Trophoblast cell (in vitro differentiated cells and primary cell): ENCODE results near the gene PPP1R12C.

ENCODE experiments used
- DNase-seq, 2 donors: peaks; one replicate each; pipeline ENCODE4 v3.0.0-alpha.2; 2016
- H2AFZ ChIP-seq: 2 replicates; pipeline ENCODE4 v1.6.1; 2013; ENCODE audit warnings: low read length, moderate library complexity, mild to moderate bottlenecking; ENCODE audit not compliant: insufficient read depth, poor library complexity
- H2AK5ac ChIP-seq: 2 replicates; pipeline ENCODE4 v1.6.1; 2013; ENCODE audit warnings: mild to moderate bottlenecking, low read length
- H2BK120ac ChIP-seq: 2 replicates; pipeline ENCODE4 v1.6.1; 2013; ENCODE audit warnings: low read length, mild to moderate bottlenecking, moderate library complexity; ENCODE audit not compliant: insufficient read depth, poor library complexity
- H2BK12ac ChIP-seq: 2 replicates; pipeline ENCODE4 v1.6.1; 2013; ENCODE audit warnings: mild to moderate bottlenecking, low read length, moderate library complexity
- H2BK5ac ChIP-seq: 2 replicates; pipeline ENCODE4 v1.6.1; 2013; ENCODE audit warnings: low read length, low read depth, moderate library complexity, mild to moderate bottlenecking; ENCODE audit not compliant: poor library complexity
- H3K14ac ChIP-seq: 2 replicates; pipeline ENCODE4 v1.6.1; 2013; ENCODE audit warnings: mild to moderate bottlenecking, low read length
- H3K18ac ChIP-seq: 2 replicates; pipeline ENCODE4 v1.6.1; 2013; ENCODE audit warnings: mild to moderate bottlenecking, low read length
- H3K23ac ChIP-seq: 2 replicates; pipeline ENCODE4 v1.6.1; 2013; ENCODE audit warnings: low read length
- H3K27ac ChIP-seq: 2 replicates; pipeline ENCODE4 v1.5.1; 2013; ENCODE audit warnings: low read depth, mild to moderate bottlenecking, inconsistent platforms, low read length, moderate library complexity
- H3K27me3 ChIP-seq: 2 replicates; pipeline ENCODE4 v1.6.1; 2013; ENCODE audit warnings: inconsistent platforms, mild to moderate bottlenecking, low read length, moderate library complexity; ENCODE audit not compliant: insufficient read depth
- H3K36me3 ChIP-seq, 2 experiments: 1 replicate in 1 of 2; 2 replicates in 1 of 2; pipeline ENCODE4 v1.6.1; 2013; ENCODE audit warnings: low read length in 2 of 2, mild to moderate bottlenecking in 2 of 2, moderate library complexity in 1 of 2; ENCODE audit not compliant: insufficient read depth in 2 of 2, control insufficient read depth in 1 of 2
- H3K4ac ChIP-seq: 2 replicates; pipeline ENCODE4 v1.6.1; 2013; ENCODE audit warnings: low read depth, mild to moderate bottlenecking, low read length, moderate library complexity
- H3K4me1 ChIP-seq, 2 experiments: 1 replicate in 1 of 2; 2 replicates in 1 of 2; pipeline ENCODE4 v1.6.1; 2013; ENCODE audit warnings: low read length in 2 of 2, mild to moderate bottlenecking in 2 of 2, moderate library complexity in 1 of 2; ENCODE audit not compliant: insufficient read depth in 2 of 2, control insufficient read depth in 1 of 2
- H3K4me2 ChIP-seq: 2 replicates; pipeline ENCODE4 v1.6.1; 2013; ENCODE audit warnings: inconsistent platforms, mild to moderate bottlenecking, low read length, moderate library complexity
- H3K4me3 ChIP-seq: 2 replicates; pipeline ENCODE4 v1.5.1; 2013; ENCODE audit warnings: mild to moderate bottlenecking, low read depth, low read length, inconsistent platforms
- H3K79me1 ChIP-seq: one replicate; pipeline ENCODE4 v1.6.1; 2013; ENCODE audit warnings: low read length
- H3K79me2 ChIP-seq: 2 replicates; pipeline ENCODE4 v1.6.1; 2013; ENCODE audit warnings: low read length, mild to moderate bottlenecking; ENCODE audit not compliant: control insufficient read depth, insufficient read depth, poor library complexity
- H3K9ac ChIP-seq: 2 replicates; pipeline ENCODE4 v1.6.1; 2013; ENCODE audit warnings: mild to moderate bottlenecking, low read length
- H3K9me3 ChIP-seq: 2 replicates; pipeline ENCODE4 v1.6.1; 2013; ENCODE audit warnings: low read depth, mild to moderate bottlenecking, control low read depth, inconsistent platforms, low read length; ENCODE audit not compliant: insufficient read depth
- H4K12ac ChIP-seq: 2 replicates; pipeline ENCODE4 v1.6.1; 2013; ENCODE audit warnings: low read depth, mild to moderate bottlenecking, low read length, moderate library complexity
- H4K8ac ChIP-seq: 2 replicates; pipeline ENCODE4 v1.6.1; 2013; ENCODE audit warnings: low read depth, mild to moderate bottlenecking, low read length, moderate library complexity
- H4K91ac ChIP-seq: one replicate; pipeline ENCODE4 v1.6.1; 2013; ENCODE audit warnings: low read depth, mild to moderate bottlenecking, low read length, moderate library complexity
- WGBS: extraction: QIAGEN DNeasy Blood & Tissue Kit; methylation state at CpG from one replicate; pipeline ENCODE4 v1.1.7; 2013; ENCODE audit warnings: missing lambda C conversion rate; ENCODE audit not compliant: insufficient read length, insufficient coverage; ENCODE audit errors: extremely low coverage; 5-methylcytosine and 5-hydroxymethylcytosine counted together

PPP1R12C gene

GRCh38 chr19:55132453-55133129 is 15.2 kb upstream of the PPP1R12C start:
- no peak overlapping the region for H4K8ac ChIP-seq
- WGBS = no CpG with 5 or more reads among the region's 14 CpGs
- H3K27me3 ChIP-seq = no peaks in the 10 kb centered on the region
- no peaks in the 10 kb centered on the region for H3K36me3 ChIP-seq
- H3K9me3 ChIP-seq = no peaks in the 10 kb centered on the region
- H2BK12ac ChIP-seq = no peak overlapping the region
- no peak overlapping the region for H4K12ac ChIP-seq
- H2AFZ ChIP-seq = no peak overlapping the region
- no peak overlapping the region for H3K4me3 ChIP-seq
- H3K4me2 ChIP-seq = no peak overlapping the region
- peak; percentile 43 to 70 for DNase-seq
- no peak overlapping the region for H2AK5ac ChIP-seq
- H3K4me1 ChIP-seq = peaks cover 0 to 7% of the 10 kb centered on the region in 2 experiments
- H4K91ac ChIP-seq = no peak overlapping the region
- no peaks in the 10 kb centered on the region for H3K79me1 ChIP-seq
- no peak overlapping the region for H3K27ac ChIP-seq
- H3K9ac ChIP-seq = no peak overlapping the region
- no peaks in the 10 kb centered on the region for H3K79me2 ChIP-seq
- no peak overlapping the region for H2BK120ac ChIP-seq
- no peak overlapping the region for H3K4ac ChIP-seq
- no peak overlapping the region for H3K14ac ChIP-seq
- H3K23ac ChIP-seq = no peak overlapping the region
- H2BK5ac ChIP-seq = no peak overlapping the region
- no peak overlapping the region for H3K18ac ChIP-seq

GRCh38 chr19:55131421-55131820 is 14.0 kb upstream of the PPP1R12C start:
- H3K79me1 ChIP-seq = no peaks in the 10 kb centered on the region
- H3K18ac ChIP-seq = no peak overlapping the region
- no peak overlapping the region for H3K23ac ChIP-seq
- no peak overlapping the region for H2BK5ac ChIP-seq
- H2AK5ac ChIP-seq = no peak overlapping the region
- no peaks in the 10 kb centered on the region for H3K36me3 ChIP-seq
- H3K4me2 ChIP-seq = no peak overlapping the region
- H3K4ac ChIP-seq = no peak overlapping the region
- no peaks in the 10 kb centered on the region for H3K27me3 ChIP-seq
- H2BK120ac ChIP-seq = no peak overlapping the region
- H3K9ac ChIP-seq = no peak overlapping the region
- no peak overlapping the region for H3K27ac ChIP-seq
- peaks cover 0 to 7% of the 10 kb centered on the region in 2 experiments for H3K4me1 ChIP-seq
- DNase-seq = peak; percentile 89 to 97
- H3K79me2 ChIP-seq = no peaks in the 10 kb centered on the region
- no peak overlapping the region for H4K91ac ChIP-seq
- no peak overlapping the region for H2AFZ ChIP-seq
- H2BK12ac ChIP-seq = no peak overlapping the region
- no peak overlapping the region for H3K14ac ChIP-seq
- no peaks in the 10 kb centered on the region for H3K9me3 ChIP-seq
- H3K4me3 ChIP-seq = no peak overlapping the region
- no peak overlapping the region for H4K12ac ChIP-seq
- no CpG with 5 or more reads among the region's 16 CpGs for WGBS
- no peak overlapping the region for H4K8ac ChIP-seq

GRCh38 chr19:55119053-55119452 is 1.6 kb upstream of the PPP1R12C start:
- H3K14ac ChIP-seq = no peak overlapping the region
- peaks cover 13% of the 10 kb centered on the region for H3K79me1 ChIP-seq
- H2AFZ ChIP-seq = peak overlapping the region; percentile 89
- H3K27ac ChIP-seq = no peak overlapping the region
- H2BK5ac ChIP-seq = no peak overlapping the region
- H3K4me1 ChIP-seq = peaks cover 16 to 20% of the 10 kb centered on the region in 2 experiments
- no peak overlapping the region for H3K9ac ChIP-seq
- no peak for DNase-seq
- no peak overlapping the region for H3K4me3 ChIP-seq
- peaks cover 0 to 2% of the 10 kb centered on the region in 2 experiments for H3K36me3 ChIP-seq
- H3K23ac ChIP-seq = no peak overlapping the region
- peak overlapping the region; percentile 99 for H4K12ac ChIP-seq
- WGBS = no CpG with 5 or more reads among the region's 14 CpGs
- peak overlapping the region; percentile 68 for H3K4me2 ChIP-seq
- H2BK12ac ChIP-seq = no peak overlapping the region
- H3K27me3 ChIP-seq = no peaks in the 10 kb centered on the region
- H2BK120ac ChIP-seq = peak overlapping the region; percentile 61
- no peak overlapping the region for H2AK5ac ChIP-seq
- H4K8ac ChIP-seq = peak overlapping the region; percentile 97
- no peak overlapping the region for H3K18ac ChIP-seq
- H3K9me3 ChIP-seq = no peaks in the 10 kb centered on the region
- peak overlapping the region; percentile 90 for H4K91ac ChIP-seq
- H3K79me2 ChIP-seq = peaks cover 23% of the 10 kb centered on the region
- no peak overlapping the region for H3K4ac ChIP-seq

GRCh38 chr19:55118401-55118991 is 1.1 kb upstream of the PPP1R12C start:
- no CpG with 5 or more reads among the region's 22 CpGs for WGBS
- no peak for DNase-seq
- peaks cover 20 to 24% of the 10 kb centered on the region in 2 experiments for H3K4me1 ChIP-seq

More at GRCh38 chr19:55118401-55118991, 1.1 kb upstream of the PPP1R12C start:
- Histone ChIP-seq H3K4me3 (peak overlapping the region; percentile 41), H3K79me1 (peaks cover 13% of the 10 kb centered on the region), H3K9me3 (no peaks in the 10 kb centered on the region), H4K8ac (peak overlapping the region; percentile 97), H2BK5ac (peak overlapping the region; percentile 16), H2BK120ac (peak overlapping the region; percentile 61), H3K9ac (no peak overlapping the region), H3K36me3 (peaks cover 0 to 2% of the 10 kb centered on the region in 2 experiments), H3K14ac (peak overlapping the region; percentile 79), H3K23ac (no peak overlapping the region), H4K91ac (peak overlapping the region; percentile 90), H3K27ac (peak overlapping the region; percentile 47), H2AK5ac (peak overlapping the region; percentile 80), H4K12ac (peak overlapping the region; percentile 99), H2BK12ac (peak overlapping the region; percentile 15), H2AFZ (peak overlapping the region; percentile 89), H3K4ac (peak overlapping the region; percentile 60), H3K18ac (peak overlapping the region; percentile 29), H3K27me3 (no peaks in the 10 kb centered on the region), H3K79me2 (peaks cover 23% of the 10 kb centered on the region), H3K4me2 (peak overlapping the region; percentile 68)
